HepG2 (cell line): ENCODE measurements around the gene ATP11A. TPM values are rescaled to one million over a fixed set of nuclear protein-coding genes. Genes with fewer than 3 reads are reported as not detected.

Source experiments
- ATM ChIP-seq: fragments of 450-650 bp; IDR thresholded peaks from 2 replicates; pipeline ENCODE4 v1.7.1; 2017; ENCODE audit warnings: mild to moderate bottlenecking, borderline replicate concordance
- FOSL1 ChIP-seq: sonication (generic); formaldehyde crosslinking; IDR thresholded peaks from 2 replicates; pipeline ENCODE4 v1.9.0; 2021; ENCODE audit warnings: missing genetic modification reagents, borderline replicate concordance
- FOXA3 ChIP-seq: IDR thresholded peaks from 2 replicates; pipeline ENCODE4 v1.6.1; 2016; ENCODE audit warnings: missing genetic modification reagents, missing compliant biosample characterization
- GATAD1 ChIP-seq: IDR thresholded peaks from 2 replicates; pipeline ENCODE4 v1.6.1; 2016; ENCODE audit warnings: missing genetic modification reagents, missing compliant biosample characterization
- GZF1 ChIP-seq: sonication (generic); formaldehyde crosslinking; IDR thresholded peaks from 2 replicates; pipeline ENCODE4 v1.5.1; 2020; ENCODE audit warnings: mild to moderate bottlenecking, missing genetic modification reagents
- HNRNPH1 ChIP-seq: fragments of 200-400 bp; formaldehyde crosslinking; optimal IDR thresholded peaks from 2 replicates; pipeline ENCODE3; 2017; ENCODE audit warnings: mild to moderate bottlenecking, low read depth, low read length
- JARID2 ChIP-seq: sonication (generic); formaldehyde crosslinking; IDR thresholded peaks from 2 replicates; pipeline ENCODE4 v1.8.1; 2023; ENCODE audit warnings: missing genetic modification reagents, inconsistent platforms; ENCODE audit not compliant: insufficient replicate concordance
- MIXL1 ChIP-seq: IDR thresholded peaks from 2 replicates; pipeline ENCODE4 v1.6.1; 2016
- NCOA2 ChIP-seq: sonication (generic); formaldehyde crosslinking; IDR thresholded peaks from 2 replicates; pipeline ENCODE4 v1.8.0; 2022; ENCODE audit warnings: inconsistent platforms
- NR2F6 ChIP-seq, 2 experiments: IDR thresholded peaks; 2 replicates each; pipeline ENCODE4 v1.6.1; 2016; ENCODE audit warnings: antibody characterized with exemption in 1 of 2, mild to moderate bottlenecking in 1 of 2
- RBFOX2 ChIP-seq: fragments of 200-400 bp; formaldehyde crosslinking; IDR thresholded peaks from 2 replicates; pipeline ENCODE4 v1.6.1; 2017; ENCODE audit warnings: low read depth, mild to moderate bottlenecking, low read length
- RBM22 ChIP-seq: fragments of 200-400 bp; formaldehyde crosslinking; optimal IDR thresholded peaks from 2 replicates; pipeline ENCODE3; 2017; ENCODE audit warnings: mild to moderate bottlenecking, low read length, moderate library complexity
- RELA ChIP-seq: sonication (generic); formaldehyde crosslinking; IDR thresholded peaks from 2 replicates; pipeline ENCODE4 v1.4.0; 2020; ENCODE audit warnings: missing genetic modification reagents
- TOPORS ChIP-seq: sonication (generic); formaldehyde crosslinking; IDR thresholded peaks from 2 replicates; pipeline ENCODE4 v1.8.0; 2023; ENCODE audit warnings: mild to moderate bottlenecking, missing genetic modification reagents
- U2AF1 ChIP-seq: fragments of 200-400 bp; formaldehyde crosslinking; optimal IDR thresholded peaks from 2 replicates; pipeline ENCODE3; 2017; ENCODE audit warnings: mild to moderate bottlenecking, low read depth, low read length
- ZNF17 ChIP-seq: sonication (generic); formaldehyde crosslinking; IDR thresholded peaks from 2 replicates; pipeline ENCODE4 v1.5.0; 2020; ENCODE audit warnings: mild to moderate bottlenecking, missing genetic modification reagents
- ZNF24 ChIP-seq: fragments of 450-650 bp; IDR thresholded peaks from 2 replicates; pipeline ENCODE4 v1.6.1; 2017; ENCODE audit warnings: antibody characterized with exemption, mild to moderate bottlenecking
- ZNF446 ChIP-seq: sonication (generic); formaldehyde crosslinking; IDR thresholded peaks from 2 replicates; pipeline ENCODE4 v1.5.0; 2020; ENCODE audit warnings: mild to moderate bottlenecking, missing genetic modification reagents
- ZNF678 ChIP-seq: sonication (generic); formaldehyde crosslinking; IDR thresholded peaks from 2 replicates; pipeline ENCODE4 v1.4.0; 2020; ENCODE audit warnings: mild to moderate bottlenecking, missing genetic modification reagents
- ZNF761 ChIP-seq: sonication (generic); formaldehyde crosslinking; conservative IDR thresholded peaks from 2 replicates; pipeline ENCODE4 v1.4.0; 2020; ENCODE audit warnings: mild to moderate bottlenecking, missing genetic modification reagents
- polyA plus RNA-seq, 8 experiments: library from polyadenylated mRNA; depleted of rRNA in 3 of 8; stranded (reverse) in 7 of 8; unstranded in 1 of 8; fragments of >200 nt; fragmentation: Illumina TruSeq in 4 of 8; extraction: Trizol in 4 of 8; gene quantifications; 2 replicates each; pipeline versions ENCODE4 v1.2.1 to v1.2.3, GENCODE V29; 2011 to 2016; ENCODE audit warnings: low read depth in 4 of 8, missing spikeins in 1 of 8, mixed read lengths in 1 of 8; ENCODE audit not compliant: insufficient read depth in 1 of 8
- total RNA-seq, 5 experiments: library from RNA; depleted of rRNA; stranded (reverse); fragments of >200 nt; fragmentation: Illumina TruSeq; extraction: Trizol; gene quantifications; 2 replicates each; pipeline ENCODE4 v1.2.3, GENCODE V29; 2016; ENCODE audit warnings: low read depth in 1 of 5
- TF ChIP-seq, protein P1 (sequence below): sonication (generic); formaldehyde crosslinking; IDR thresholded peaks from 2 replicates; pipeline ENCODE4 v1.4.0; 2020; ENCODE audit warnings: missing genetic modification reagents, borderline replicate concordance
- TF ChIP-seq, protein P2 (sequence below): sonication (generic); formaldehyde crosslinking; IDR thresholded peaks from 2 replicates; pipeline ENCODE4 v1.5.0; 2020; ENCODE audit warnings: mild to moderate bottlenecking, missing genetic modification reagents, moderate library complexity
- TF ChIP-seq, protein P3 (sequence below): sonication (generic); formaldehyde crosslinking; IDR thresholded peaks from 2 replicates; pipeline ENCODE4 v1.4.0; 2020; ENCODE audit warnings: missing genetic modification reagents, borderline replicate concordance
- TF ChIP-seq, protein P4 (sequence below): sonication (generic); formaldehyde crosslinking; IDR thresholded peaks from 2 replicates; pipeline ENCODE4 v1.8.0; 2022; ENCODE audit warnings: low read depth, missing genetic modification reagents

Gene ATP11A
- total and polyA plus RNA-seq, 2 of the 13 experiments (the other 11 are each of a cell fraction or from before 2014, with no cell fraction given) = 18.4 to 20.1 TPM

DNA sequence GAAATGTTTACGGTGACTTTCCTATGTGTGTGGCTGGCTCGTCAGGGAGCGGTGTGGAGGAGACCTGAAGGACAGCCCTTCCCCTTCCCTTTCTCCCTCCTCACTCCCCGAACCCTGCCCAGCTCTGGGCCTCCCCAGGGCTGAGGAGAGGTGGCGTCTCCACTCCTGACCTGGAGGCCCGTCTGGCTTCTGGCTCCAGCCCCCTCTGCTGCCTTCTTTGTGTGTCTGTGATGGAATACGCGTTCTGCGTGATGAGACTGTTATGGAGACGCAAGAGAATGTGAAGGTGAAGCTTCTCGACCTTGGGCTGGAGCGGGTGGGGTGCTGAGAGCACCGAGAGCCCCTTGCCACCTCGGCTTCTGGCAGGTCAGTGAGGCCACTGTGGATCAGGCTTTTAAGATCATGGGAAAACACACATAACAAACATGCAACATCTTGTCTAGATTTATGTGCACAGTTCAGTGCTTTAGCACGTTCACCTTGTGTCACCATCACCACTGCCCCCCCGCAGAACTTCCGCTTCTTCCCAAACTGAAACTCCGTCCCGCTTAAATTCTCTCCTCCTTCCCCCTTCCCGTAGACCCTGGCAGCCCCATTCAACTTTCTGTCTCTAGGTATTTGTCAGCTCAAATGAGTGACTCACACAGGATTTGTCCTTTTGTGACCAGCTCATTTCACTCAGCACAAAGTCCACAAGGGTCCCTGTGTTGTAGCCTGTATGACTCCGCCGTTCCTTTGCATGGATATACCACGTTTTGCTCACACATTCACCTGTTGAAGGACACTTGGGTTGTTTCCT lies 24.7 kb downstream of the ATP11A start (continued):
- no peak for TF ChIP-seq TOPORS (CRISPR knock-in tag)
- TF ChIP-seq NCOA2 (CRISPR knock-in tag) = peak; percentile 40; the same call in 1 of the 2 replicates
- no peak for TF ChIP-seq RELA
- peak; percentile 55 for TF ChIP-seq FOXA3 (CRISPR knock-in tag)
- no peak for TF ChIP-seq NR2F6 (IDR thresholded peaks at IDR 0.05)
- TF ChIP-seq NR2F6 (CRISPR knock-in tag; IDR thresholded peaks at IDR 0.05) = 0 out of 2 replicates have a peak, but pooled peaks have one; percentile 35
- TF ChIP-seq ZNF446 (CRISPR knock-in tag) = no peak
- TF ChIP-seq, protein P1, sequence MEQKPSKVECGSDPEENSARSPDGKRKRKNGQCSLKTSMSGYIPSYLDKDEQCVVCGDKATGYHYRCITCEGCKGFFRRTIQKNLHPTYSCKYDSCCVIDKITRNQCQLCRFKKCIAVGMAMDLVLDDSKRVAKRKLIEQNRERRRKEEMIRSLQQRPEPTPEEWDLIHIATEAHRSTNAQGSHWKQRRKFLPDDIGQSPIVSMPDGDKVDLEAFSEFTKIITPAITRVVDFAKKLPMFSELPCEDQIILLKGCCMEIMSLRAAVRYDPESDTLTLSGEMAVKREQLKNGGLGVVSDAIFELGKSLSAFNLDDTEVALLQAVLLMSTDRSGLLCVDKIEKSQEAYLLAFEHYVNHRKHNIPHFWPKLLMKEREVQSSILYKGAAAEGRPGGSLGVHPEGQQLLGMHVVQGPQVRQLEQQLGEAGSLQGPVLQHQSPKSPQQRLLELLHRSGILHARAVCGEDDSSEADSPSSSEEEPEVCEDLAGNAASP (CRISPR knock-in tag) = peak; percentile 32; the same call in 1 of the 2 replicates
- TF ChIP-seq MIXL1 (CRISPR knock-in tag) = peak; percentile 60; the same call in 1 of the 2 replicates
- TF ChIP-seq, protein P2, sequence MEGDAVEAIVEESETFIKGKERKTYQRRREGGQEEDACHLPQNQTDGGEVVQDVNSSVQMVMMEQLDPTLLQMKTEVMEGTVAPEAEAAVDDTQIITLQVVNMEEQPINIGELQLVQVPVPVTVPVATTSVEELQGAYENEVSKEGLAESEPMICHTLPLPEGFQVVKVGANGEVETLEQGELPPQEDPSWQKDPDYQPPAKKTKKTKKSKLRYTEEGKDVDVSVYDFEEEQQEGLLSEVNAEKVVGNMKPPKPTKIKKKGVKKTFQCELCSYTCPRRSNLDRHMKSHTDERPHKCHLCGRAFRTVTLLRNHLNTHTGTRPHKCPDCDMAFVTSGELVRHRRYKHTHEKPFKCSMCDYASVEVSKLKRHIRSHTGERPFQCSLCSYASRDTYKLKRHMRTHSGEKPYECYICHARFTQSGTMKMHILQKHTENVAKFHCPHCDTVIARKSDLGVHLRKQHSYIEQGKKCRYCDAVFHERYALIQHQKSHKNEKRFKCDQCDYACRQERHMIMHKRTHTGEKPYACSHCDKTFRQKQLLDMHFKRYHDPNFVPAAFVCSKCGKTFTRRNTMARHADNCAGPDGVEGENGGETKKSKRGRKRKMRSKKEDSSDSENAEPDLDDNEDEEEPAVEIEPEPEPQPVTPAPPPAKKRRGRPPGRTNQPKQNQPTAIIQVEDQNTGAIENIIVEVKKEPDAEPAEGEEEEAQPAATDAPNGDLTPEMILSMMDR = no peak
- no peak for TF ChIP-seq ATM
- no peak for TF ChIP-seq RBFOX2
- TF ChIP-seq ZNF24 = no peak
- TF ChIP-seq ZNF678 = no peak
- TF ChIP-seq ZNF761 (CRISPR knock-in tag) = no peak
- no peak for TF ChIP-seq HNRNPH1
- TF ChIP-seq, protein P3, sequence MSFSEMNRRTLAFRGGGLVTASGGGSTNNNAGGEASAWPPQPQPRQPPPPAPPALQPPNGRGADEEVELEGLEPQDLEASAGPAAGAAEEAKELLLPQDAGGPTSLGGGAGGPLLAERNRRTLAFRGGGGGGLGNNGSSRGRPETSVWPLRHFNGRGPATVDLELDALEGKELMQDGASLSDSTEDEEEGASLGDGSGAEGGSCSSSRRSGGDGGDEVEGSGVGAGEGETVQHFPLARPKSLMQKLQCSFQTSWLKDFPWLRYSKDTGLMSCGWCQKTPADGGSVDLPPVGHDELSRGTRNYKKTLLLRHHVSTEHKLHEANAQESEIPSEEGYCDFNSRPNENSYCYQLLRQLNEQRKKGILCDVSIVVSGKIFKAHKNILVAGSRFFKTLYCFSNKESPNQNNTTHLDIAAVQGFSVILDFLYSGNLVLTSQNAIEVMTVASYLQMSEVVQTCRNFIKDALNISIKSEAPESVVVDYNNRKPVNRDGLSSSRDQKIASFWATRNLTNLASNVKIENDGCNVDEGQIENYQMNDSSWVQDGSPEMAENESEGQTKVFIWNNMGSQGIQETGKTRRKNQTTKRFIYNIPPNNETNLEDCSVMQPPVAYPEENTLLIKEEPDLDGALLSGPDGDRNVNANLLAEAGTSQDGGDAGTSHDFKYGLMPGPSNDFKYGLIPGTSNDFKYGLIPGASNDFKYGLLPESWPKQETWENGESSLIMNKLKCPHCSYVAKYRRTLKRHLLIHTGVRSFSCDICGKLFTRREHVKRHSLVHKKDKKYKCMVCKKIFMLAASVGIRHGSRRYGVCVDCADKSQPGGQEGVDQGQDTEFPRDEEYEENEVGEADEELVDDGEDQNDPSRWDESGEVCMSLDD = no peak
- no peak for TF ChIP-seq U2AF1
- TF ChIP-seq FOSL1 (CRISPR knock-in tag) = peak; percentile 53; the same call in 1 of the 2 replicates
- TF ChIP-seq, protein P4, sequence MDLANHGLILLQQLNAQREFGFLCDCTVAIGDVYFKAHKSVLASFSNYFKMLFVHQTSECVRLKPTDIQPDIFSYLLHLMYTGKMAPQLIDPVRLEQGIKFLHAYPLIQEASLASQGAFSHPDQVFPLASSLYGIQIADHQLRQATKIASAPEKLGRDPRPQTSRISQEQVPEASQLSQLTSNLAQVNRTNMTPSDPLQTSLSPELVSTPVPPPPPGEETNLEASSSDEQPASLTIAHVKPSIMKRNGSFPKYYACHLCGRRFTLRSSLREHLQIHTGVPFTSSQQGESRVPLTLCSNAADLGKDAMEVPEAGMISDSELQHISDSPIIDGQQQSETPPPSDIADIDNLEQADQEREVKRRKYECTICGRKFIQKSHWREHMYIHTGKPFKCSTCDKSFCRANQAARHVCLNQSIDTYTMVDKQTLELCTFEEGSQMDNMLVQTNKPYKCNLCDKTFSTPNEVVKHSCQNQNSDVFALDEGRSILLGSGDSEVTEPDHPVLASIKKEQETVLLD = no peak
- no peak for TF ChIP-seq JARID2
- TF ChIP-seq ZNF17 (CRISPR knock-in tag) = no peak
- TF ChIP-seq RBM22 = peak; percentile 75
- no peak for TF ChIP-seq GZF1
- TF ChIP-seq GATAD1 = peak; percentile 42; the same call in 1 of the 2 replicates
